Testis (tissue), 3 donors: ENCODE data around the gene DCAF12. TPM values are rescaled to one million over a fixed set of nuclear protein-coding genes. Genes with fewer than 3 reads are reported as not detected.

Experiments
- DNase-seq: peaks from one replicate; pipeline ENCODE4 v3.0.0-alpha.2; 2019
- H3K27ac ChIP-seq, 2 donors: fragments of 200-600 bp; sonication (generic); one replicate each; pipeline ENCODE4 v1.5.1; 2019
- H3K27me3 ChIP-seq: fragments of 200-600 bp; sonication (generic); one replicate; pipeline ENCODE4 v1.5.1; 2019
- H3K36me3 ChIP-seq: fragments of 200-600 bp; sonication (generic); one replicate; pipeline ENCODE4 v1.5.1; 2017; ENCODE audit warnings: low read depth; ENCODE audit errors: missing control alignments
- H3K4me1 ChIP-seq: fragments of 200-600 bp; sonication (generic); one replicate; pipeline ENCODE4 v1.5.1; 2019
- H3K4me3 ChIP-seq, 2 donors: fragments of 200-600 bp; sonication (generic); one replicate each; pipeline ENCODE4 v1.5.1; 2017 to 2019
- H3K9me3 ChIP-seq: fragments of 200-600 bp; sonication (generic); one replicate; pipeline ENCODE4 v1.5.1; 2017
- CTCF ChIP-seq, 3 experiments: fragments of 450-650 bp in 2 of 3; fragments of 200-600 bp in 1 of 3; sonication (generic) in 1 of 3; IDR thresholded peaks; one replicate each; pipeline ENCODE4 v1.5.1; 2016 to 2019; ENCODE audit warnings: antibody characterized with exemption in 3 of 3, mild to moderate bottlenecking in 2 of 3, moderate library complexity in 1 of 3
- POLR2A ChIP-seq: fragments of 450-650 bp; IDR thresholded peaks from one replicate; pipeline ENCODE4 v1.6.1; 2017; ENCODE audit warnings: antibody characterized with exemption, mild to moderate bottlenecking, moderate library complexity
- WGBS, 2 donors: methylation state at CpG; one replicate each; pipeline ENCODE4 v1.1.5; 2018; 5-methylcytosine and 5-hydroxymethylcytosine counted together
- intact Hi-C: fragments of 100-400 bp; cut with DNase I; formaldehyde crosslinking; loops from one replicate; pipeline ENCODE4 v1.15.1; 2023; ENCODE audit warnings: low total_unique reads
- polyA plus RNA-seq: library from polyadenylated mRNA; stranded (reverse); fragments of 350-450 nt; fragmentation: Illumina TruSeq; extraction: RNeasy Lipid Tissue Mini Kit (QIAGEN cat#74804); gene quantifications from one replicate; pipeline ENCODE4 v1.2.3, GENCODE V29; 2014; ENCODE audit warnings: low read depth, low replicate concordance; ENCODE audit not compliant: insufficient read depth
- total RNA-seq, 2 donors: library from RNA; depleted of rRNA; stranded (reverse); fragments of >200 nt; gene quantifications; one replicate each; pipeline ENCODE4 v1.2.3, GENCODE V29; 2016

DCAF12 gene
- total and polyA plus RNA-seq, 3 donors from 2014 or later = 99.3 to 169 (median 120) TPM

GRCh38 chr9:34169125-34169524 lies 42.6 kb upstream of the DCAF12 start:
- no peaks in the 10 kb centered on the region for H3K27me3 ChIP-seq

GRCh38 chr9:34163434-34163833 lies 36.9 kb upstream of the DCAF12 start:
- H3K4me3 ChIP-seq = no peak overlapping the region
- no peaks in the 10 kb centered on the region for H3K9me3 ChIP-seq
- DNase-seq = no peak
- H3K27ac ChIP-seq = no peak overlapping the region
- H3K27me3 ChIP-seq = no peaks in the 10 kb centered on the region
- intact Hi-C loops = no loop called here
- H3K4me1 ChIP-seq = no peaks in the 10 kb centered on the region
- WGBS, 2 donors = 75 to 86% methylated on average over 3 of the region's 3 CpGs
- no peaks in the 10 kb centered on the region for H3K36me3 ChIP-seq
- TF ChIP-seq CTCF (IDR thresholded peaks at IDR 0.05) (no peak), POLR2A (no peak)

More at GRCh38 chr9:34169125-34169524, 42.6 kb upstream of the DCAF12 start:
- Histone ChIP-seq H3K36me3 (no peaks in the 10 kb centered on the region), H3K4me3 (no peak overlapping the region), H3K9me3 (no peaks in the 10 kb centered on the region), H3K27ac (no peak overlapping the region), H3K4me1 (peaks cover 9% of the 10 kb centered on the region)
- no peak for DNase-seq
- TF ChIP-seq POLR2A (no peak), CTCF (IDR thresholded peaks at IDR 0.05) (no peak)
- WGBS, 2 donors = 90 to 92% methylated on average over 6 of the region's 6 CpGs
- intact Hi-C loops = no loop called here

- H3K27ac ChIP-seq = no peak overlapping the region
These were observed 31.9 kb upstream of the DCAF12 start for GRCh38 chr9:34158362-34158869.

GRCh38 chr9:34157898-34158297 lies 31.4 kb upstream of the DCAF12 start:
- Histone ChIP-seq H3K4me1 (no peaks in the 10 kb centered on the region), H3K27ac (no peak overlapping the region), H3K27me3 (no peaks in the 10 kb centered on the region), H3K36me3 (no peaks in the 10 kb centered on the region), H3K9me3 (no peaks in the 10 kb centered on the region), H3K4me3 (no peak overlapping the region)
- no peak for DNase-seq
- 93 to 96% methylated on average over 2 of the region's 2 CpGs for WGBS, 2 donors
- no peak for TF ChIP-seq CTCF (IDR thresholded peaks at IDR 0.05)
- no peak for TF ChIP-seq POLR2A
- intact Hi-C loops = no loop called here

More at GRCh38 chr9:34158362-34158869, 31.9 kb upstream of the DCAF12 start:
- no peaks in the 10 kb centered on the region for H3K4me1 ChIP-seq
- no peak overlapping the region for H3K4me3 ChIP-seq
- H3K27me3 ChIP-seq = no peaks in the 10 kb centered on the region
- intact Hi-C loops = no loop called here
- H3K9me3 ChIP-seq = no peaks in the 10 kb centered on the region
- WGBS, 2 donors = 80% methylated on average over 6 of the region's 6 CpGs
- DNase-seq = no peak
- no peaks in the 10 kb centered on the region for H3K36me3 ChIP-seq
- no peak for TF ChIP-seq POLR2A
- TF ChIP-seq CTCF (IDR thresholded peaks at IDR 0.05) = no peak

GRCh38 chr9:34157318-34157717 lies 30.8 kb upstream of the DCAF12 start:
- intact Hi-C loops = no loop called here
- Histone ChIP-seq H3K36me3 (no peaks in the 10 kb centered on the region), H3K4me3 (no peak overlapping the region), H3K9me3 (no peaks in the 10 kb centered on the region), H3K4me1 (no peaks in the 10 kb centered on the region), H3K27me3 (no peaks in the 10 kb centered on the region), H3K27ac (no peak overlapping the region)
- DNase-seq = no peak
- no peak for TF ChIP-seq CTCF (IDR thresholded peaks at IDR 0.05)
- TF ChIP-seq POLR2A = no peak
